Osteocyte (in vitro differentiated cells): ENCODE data around the gene CRYBA2. TPM values are rescaled to one million over a fixed set of nuclear protein-coding genes. Genes with fewer than 3 reads are reported as not detected.

Experiments
- DNase-seq: peaks from one replicate; pipeline ENCODE4 v3.0.0; 2021; ENCODE audit warnings: mixed read lengths; ENCODE audit not compliant: unreplicated experiment; ENCODE audit errors: extremely low spot score
- H3K27ac Mint-ChIP-seq: one replicate; pipeline ENCODE4 v1.8.0; 2021; ENCODE audit warnings: mild to moderate bottlenecking, mixed read lengths; ENCODE audit not compliant: unreplicated experiment
- H3K27me3 Mint-ChIP-seq: one replicate; pipeline ENCODE4 v1.8.0; 2021; ENCODE audit warnings: mixed read lengths; ENCODE audit not compliant: unreplicated experiment
- H3K36me3 Mint-ChIP-seq: one replicate; pipeline ENCODE4 v1.8.0; 2021; ENCODE audit warnings: mixed read lengths; ENCODE audit not compliant: unreplicated experiment
- H3K4me1 Mint-ChIP-seq: one replicate; pipeline ENCODE4 v1.8.0; 2021; ENCODE audit warnings: mixed read lengths; ENCODE audit not compliant: unreplicated experiment
- H3K4me3 Mint-ChIP-seq: one replicate; pipeline ENCODE4 v1.8.0; 2021; ENCODE audit warnings: mild to moderate bottlenecking, moderate library complexity, mixed read lengths; ENCODE audit not compliant: unreplicated experiment
- H3K9me3 Mint-ChIP-seq: one replicate; pipeline ENCODE4 v1.8.0; 2021; ENCODE audit warnings: mixed read lengths; ENCODE audit not compliant: unreplicated experiment
- total RNA-seq: library from RNA; stranded (reverse); gene quantifications from 2 replicates; pipeline ENCODE4 v1.2.1, GENCODE V29; 2021
- TF ChIP-seq, protein P1 (sequence below): fragments of 200-600 bp; sonication (generic); IDR thresholded peaks from 2 replicates; pipeline ENCODE4 v1.5.0; 2021; ENCODE audit warnings: antibody characterized with exemption, mild to moderate bottlenecking, moderate library complexity

Gene CRYBA2
- total RNA-seq, 1 donor from 2014 or later, result not detected

DNA sequence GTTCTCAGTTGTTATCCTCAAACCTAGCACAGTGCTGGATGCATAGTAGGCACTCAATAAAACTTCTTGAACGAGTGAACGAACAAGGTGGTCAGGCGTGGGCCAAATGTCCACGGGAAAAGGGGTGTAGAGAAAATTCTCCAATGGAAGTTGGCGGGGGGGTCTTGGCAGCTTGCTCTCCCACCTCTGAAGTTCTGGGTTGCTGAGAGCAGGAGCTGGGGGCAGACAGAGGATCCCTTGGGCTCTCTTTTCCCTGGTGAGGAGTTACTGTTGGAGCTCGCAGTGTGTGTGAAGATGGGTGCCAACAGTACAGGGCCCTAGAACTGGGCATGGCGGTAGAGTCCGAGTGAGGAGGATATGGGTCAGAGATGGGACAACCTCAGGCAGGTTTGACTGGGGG is 2.3 kb upstream of the CRYBA2 start:
- Mint-ChIP-seq H3K27me3 (peaks cover 67% of the 10 kb centered on the region), H3K4me3 (no peak overlapping the region), H3K9me3 (no peaks in the 10 kb centered on the region), H3K36me3 (no peaks in the 10 kb centered on the region), H3K27ac (no peak overlapping the region), H3K4me1 (peaks cover 12% of the 10 kb centered on the region)
- TF ChIP-seq, protein P1, sequence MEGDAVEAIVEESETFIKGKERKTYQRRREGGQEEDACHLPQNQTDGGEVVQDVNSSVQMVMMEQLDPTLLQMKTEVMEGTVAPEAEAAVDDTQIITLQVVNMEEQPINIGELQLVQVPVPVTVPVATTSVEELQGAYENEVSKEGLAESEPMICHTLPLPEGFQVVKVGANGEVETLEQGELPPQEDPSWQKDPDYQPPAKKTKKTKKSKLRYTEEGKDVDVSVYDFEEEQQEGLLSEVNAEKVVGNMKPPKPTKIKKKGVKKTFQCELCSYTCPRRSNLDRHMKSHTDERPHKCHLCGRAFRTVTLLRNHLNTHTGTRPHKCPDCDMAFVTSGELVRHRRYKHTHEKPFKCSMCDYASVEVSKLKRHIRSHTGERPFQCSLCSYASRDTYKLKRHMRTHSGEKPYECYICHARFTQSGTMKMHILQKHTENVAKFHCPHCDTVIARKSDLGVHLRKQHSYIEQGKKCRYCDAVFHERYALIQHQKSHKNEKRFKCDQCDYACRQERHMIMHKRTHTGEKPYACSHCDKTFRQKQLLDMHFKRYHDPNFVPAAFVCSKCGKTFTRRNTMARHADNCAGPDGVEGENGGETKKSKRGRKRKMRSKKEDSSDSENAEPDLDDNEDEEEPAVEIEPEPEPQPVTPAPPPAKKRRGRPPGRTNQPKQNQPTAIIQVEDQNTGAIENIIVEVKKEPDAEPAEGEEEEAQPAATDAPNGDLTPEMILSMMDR, result no peak
- DNase-seq, result no peak

DNA sequence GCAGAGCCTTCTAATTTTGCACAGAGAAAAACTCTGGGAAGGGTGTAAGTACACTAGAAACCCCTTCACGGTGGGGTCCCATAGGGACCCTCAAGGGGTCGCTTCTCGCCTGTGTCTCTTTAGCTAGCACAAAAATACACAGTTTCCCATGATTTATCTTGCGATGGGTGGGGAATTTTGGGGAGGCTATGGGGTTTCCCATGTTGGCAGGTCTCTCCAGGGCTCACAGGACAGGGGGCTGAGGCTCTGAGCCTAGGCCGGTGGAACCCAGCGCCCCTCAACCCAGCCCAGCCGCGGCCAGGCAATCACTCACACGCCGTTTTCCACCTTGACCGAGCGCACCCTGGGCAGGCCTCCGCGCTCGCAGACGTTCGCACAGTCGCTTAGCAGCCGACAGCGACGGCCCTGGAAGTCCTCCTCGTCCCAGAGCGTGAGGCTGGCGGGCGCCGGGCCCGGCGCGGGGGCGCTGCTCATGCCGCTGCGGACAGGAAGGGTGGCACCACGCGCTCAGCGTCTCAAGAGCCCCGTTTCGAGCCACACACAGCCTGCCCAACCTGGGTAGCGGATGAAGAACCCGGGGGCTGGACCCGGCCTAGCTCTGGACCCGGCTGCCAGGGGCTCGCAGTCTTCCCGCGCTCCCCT is 398 bp downstream of the CRYBA2 start:
- H3K27me3 Mint-ChIP-seq, result peaks cover 75% of the 10 kb centered on the region
- TF ChIP-seq, protein P1, result no peak
- no peak overlapping the region for H3K27ac Mint-ChIP-seq
- no peaks in the 10 kb centered on the region for H3K36me3 Mint-ChIP-seq
- H3K9me3 Mint-ChIP-seq, result no peaks in the 10 kb centered on the region
- peak overlapping the region; percentile 22 for H3K4me3 Mint-ChIP-seq
- DNase-seq, result no peak
- H3K4me1 Mint-ChIP-seq, result peaks cover 12% of the 10 kb centered on the region

DNA sequence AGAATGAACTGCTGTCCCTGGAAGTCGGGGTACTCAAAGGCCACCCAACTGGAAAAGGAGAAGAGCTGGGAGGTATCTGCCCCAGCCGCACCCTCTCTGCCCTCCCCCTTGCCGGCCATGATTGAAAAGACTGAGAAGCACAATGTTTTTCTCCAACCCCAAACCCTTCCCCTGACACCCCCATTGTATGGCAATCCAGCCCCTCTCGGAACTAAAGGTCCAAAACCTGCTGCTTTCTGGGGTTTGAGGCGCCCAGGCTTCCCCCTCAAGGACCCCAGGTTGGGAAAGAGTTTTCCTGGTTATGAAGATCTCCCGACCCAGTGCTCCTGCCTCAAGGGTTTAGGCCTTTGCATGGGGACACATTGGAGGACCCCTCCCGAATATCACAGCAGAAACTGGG is 1.0 kb downstream of the CRYBA2 start:
- DNase-seq, result no peak
- no peaks in the 10 kb centered on the region for H3K36me3 Mint-ChIP-seq
- TF ChIP-seq, protein P1, result no peak
- H3K4me1 Mint-ChIP-seq, result peaks cover 10% of the 10 kb centered on the region
- peaks cover 78% of the 10 kb centered on the region for H3K27me3 Mint-ChIP-seq
- H3K27ac Mint-ChIP-seq, result no peak overlapping the region
- H3K9me3 Mint-ChIP-seq, result no peaks in the 10 kb centered on the region
- H3K4me3 Mint-ChIP-seq, result no peak overlapping the region

DNA sequence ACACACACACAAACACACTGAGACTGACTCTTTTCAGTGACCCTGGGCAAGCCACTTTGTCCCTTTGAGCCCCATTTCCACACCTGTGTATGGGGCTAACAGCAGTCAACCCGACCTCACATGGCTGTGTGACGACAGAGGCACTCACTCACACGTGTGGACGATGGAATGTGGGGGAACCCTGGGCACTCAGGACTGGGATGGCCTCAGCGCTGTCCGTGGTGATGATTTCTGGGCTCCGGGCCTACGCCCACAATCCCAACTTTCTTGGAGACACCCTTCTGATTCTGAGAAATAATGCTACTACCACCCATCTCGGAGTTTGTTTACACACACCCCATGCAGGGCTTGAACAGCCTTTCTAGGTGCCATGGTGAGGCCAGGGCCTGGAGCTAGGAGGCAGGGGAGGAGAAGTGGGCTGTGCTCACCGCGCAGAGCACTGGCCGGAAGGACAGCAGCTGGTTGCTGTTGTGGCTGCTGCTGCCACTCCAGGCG is 1.5 kb downstream of the CRYBA2 start:
- H3K27me3 Mint-ChIP-seq, result peaks cover 79% of the 10 kb centered on the region
- no peak overlapping the region for H3K4me3 Mint-ChIP-seq
- TF ChIP-seq, protein P1, result no peak
- H3K4me1 Mint-ChIP-seq, result peaks cover 7% of the 10 kb centered on the region
- DNase-seq, result no peak
- H3K27ac Mint-ChIP-seq, result no peak overlapping the region
- H3K36me3 Mint-ChIP-seq, result no peaks in the 10 kb centered on the region
- H3K9me3 Mint-ChIP-seq, result no peaks in the 10 kb centered on the region

DNA sequence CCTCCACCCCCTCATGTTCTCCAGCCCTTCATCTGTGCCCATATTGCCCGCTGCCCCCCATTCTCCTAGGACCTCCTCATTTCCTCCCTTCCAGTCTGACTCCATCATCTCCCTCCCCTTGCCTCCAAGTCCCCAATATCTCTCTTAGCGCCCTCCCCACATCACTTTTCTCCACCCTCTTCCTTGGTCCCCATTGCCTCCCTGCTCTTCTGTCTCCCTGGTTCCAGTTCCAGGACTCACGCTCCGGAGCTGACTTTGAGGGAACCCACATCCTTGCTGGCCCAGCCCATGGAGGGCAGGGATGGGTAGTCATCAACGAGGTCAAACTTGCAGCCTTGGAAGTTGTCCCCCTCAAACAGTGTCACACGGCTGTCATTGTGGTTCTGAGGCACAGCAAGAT is 2.6 kb downstream of the CRYBA2 start:
- TF ChIP-seq, protein P1, result no peak
- Mint-ChIP-seq H3K27ac (no peak overlapping the region), H3K4me3 (no peak overlapping the region), H3K9me3 (no peaks in the 10 kb centered on the region), H3K27me3 (peaks cover 83% of the 10 kb centered on the region), H3K36me3 (no peaks in the 10 kb centered on the region), H3K4me1 (peaks cover 11% of the 10 kb centered on the region)
- DNase-seq, result no peak
